Myocyte (in vitro differentiated cells): ENCODE measurements around the gene RHOF. TPM values are rescaled to one million over a fixed set of nuclear protein-coding genes. Genes with fewer than 3 reads are reported as not detected.
A peak's percentile ranks its signal among the peaks of the same experiment; 100 is the strongest.

Experiments used
- DNase-seq: peaks from one replicate; pipeline ENCODE4 v3.0.0-alpha.2; 2012; ENCODE audit warnings: low read depth
- polyA plus RNA-seq: library from polyadenylated mRNA; unstranded; fragments of >200 nt; gene quantifications from one replicate; pipeline ENCODE4 v1.2.1, GENCODE V29; 2012; ENCODE audit warnings: missing spikeins
- total RNA-seq: library from RNA; depleted of rRNA; stranded (reverse); fragments of >200 nt; gene quantifications from 2 replicates; pipeline ENCODE4 v1.2.3, GENCODE V29; 2014

RHOF gene
- 2.3 and 2.4 TPM in 2 replicates for total RNA-seq
- 2.7 TPM for polyA plus RNA-seq

DNA sequence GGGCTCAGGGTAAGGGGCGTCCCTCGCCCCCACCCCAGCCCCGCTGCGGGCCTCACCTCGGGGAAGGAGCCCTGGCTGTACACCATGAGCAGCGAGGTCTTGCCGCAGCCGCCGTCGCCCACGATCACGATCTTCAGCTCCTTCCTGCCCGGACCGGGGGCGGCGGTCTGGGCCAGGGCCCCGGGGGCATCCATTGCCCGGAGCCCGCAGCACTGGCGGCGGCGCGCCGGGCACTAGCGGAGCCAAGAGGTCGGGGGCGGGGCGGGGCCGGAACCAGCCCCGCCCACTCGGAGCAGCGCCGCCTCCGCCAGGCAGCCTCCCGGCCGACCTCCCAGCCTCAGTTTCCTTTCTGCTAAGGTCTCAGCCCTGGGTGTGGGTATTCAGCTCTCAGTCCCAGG, at the start of gene RHOF:
TSS of gene RHOF (minus strand) at position 249 of the 398 bp plus-strand sequence. CDS start at position 194, 55 bp downstream.
- no peak for DNase-seq

DNA sequence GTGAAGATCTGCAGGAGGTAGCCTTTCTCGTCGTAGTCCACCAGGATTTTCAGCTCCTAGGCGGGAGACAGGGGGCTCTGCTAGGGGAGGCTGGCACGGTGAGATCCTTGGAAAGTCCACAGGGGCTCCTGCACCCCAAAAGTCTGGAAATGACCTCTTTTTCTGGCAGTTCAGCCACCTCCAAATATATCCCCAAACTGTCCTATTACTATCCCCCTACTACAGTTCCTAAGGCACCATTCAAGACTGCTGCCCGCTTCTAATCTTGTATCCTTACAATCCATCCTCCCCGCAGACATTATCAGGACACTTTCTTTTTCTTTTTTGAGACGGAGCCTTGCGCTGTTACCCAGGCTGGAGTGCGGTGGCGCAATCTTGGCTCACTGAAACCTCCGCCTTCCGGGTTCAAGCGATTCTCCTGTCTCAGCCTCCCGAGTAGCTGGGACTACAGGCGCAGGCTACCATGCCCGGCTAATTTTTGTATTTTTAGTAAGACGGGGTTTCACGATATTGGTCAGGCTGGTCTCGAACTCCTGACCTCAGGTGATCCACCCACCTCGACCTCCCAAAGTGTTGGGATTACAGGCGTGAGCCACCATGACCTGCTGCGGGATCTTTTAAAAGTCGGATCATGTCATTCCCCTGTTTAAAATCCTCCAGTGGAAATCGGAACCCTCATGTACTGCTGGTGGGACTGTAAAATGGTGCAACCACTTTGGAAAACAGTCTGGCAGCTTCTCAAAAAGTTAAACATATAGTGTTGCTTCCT, 46.7 kb upstream of the RHOF start:
- DNase-seq = no peak

- DNase-seq = peak; percentile 97
These were observed 45.9 kb upstream of the RHOF start for GRCh38 chr12:121839106-121839992.

DNA sequence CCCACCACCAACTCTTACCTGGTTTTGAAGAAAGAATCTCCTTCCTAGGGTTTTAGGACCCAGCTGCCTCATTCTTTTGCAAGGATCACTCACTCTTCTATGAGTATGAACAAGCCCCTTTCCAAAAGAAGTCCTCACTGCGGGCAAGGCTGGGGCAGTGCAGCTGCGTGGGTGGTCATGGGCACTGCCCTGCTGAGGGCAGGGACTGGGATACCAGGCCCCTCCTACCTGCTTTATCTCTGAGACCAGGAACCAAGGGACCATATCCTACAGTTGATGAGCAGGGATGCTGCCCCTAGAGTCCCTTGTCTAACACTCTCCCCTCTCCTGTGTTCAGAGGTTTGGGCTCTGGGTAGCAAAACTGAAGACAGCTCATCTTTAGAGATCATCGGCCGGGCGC, 44.6 kb upstream of the RHOF start:
- DNase-seq = no peak

- no peak for DNase-seq
These were observed 44.2 kb upstream of the RHOF start for GRCh38 chr12:121837680-121838079.

- DNase-seq = no peak
These were observed 38.2 kb upstream of the RHOF start for GRCh38 chr12:121831571-121832245.

DNA sequence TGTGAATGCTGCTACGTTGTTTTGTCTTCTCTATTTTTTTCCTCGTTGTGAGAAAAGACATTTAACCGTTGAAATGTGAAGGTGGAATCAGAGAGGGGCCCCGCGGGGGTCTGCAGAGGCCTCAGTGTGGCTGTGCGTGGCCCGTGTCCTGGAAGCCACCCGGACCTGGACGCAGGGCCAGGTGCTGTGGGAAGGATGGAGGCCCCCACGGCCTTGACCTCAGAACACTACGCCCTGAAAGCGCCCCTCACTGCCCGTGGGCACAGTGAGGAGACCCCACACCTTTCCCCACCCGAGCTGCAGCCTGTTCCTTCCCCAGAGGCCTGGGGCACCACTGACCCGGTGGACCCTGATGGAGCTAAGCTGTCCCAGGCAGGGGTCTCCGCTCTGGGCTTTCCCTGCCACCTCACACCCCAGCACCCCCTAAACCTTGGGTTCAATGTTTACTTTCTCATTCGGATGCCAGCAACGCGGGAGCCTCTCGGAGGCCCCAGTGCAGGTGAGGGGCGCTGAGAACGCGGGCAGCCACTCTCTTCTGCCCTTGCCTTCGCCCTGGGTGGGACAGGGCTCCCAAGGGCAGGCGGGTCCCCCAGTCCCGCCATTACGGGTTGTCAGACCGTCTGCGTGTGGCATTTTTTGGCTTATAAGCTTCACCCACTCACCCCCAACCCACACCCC, 37.2 kb upstream of the RHOF start:
- DNase-seq = no peak

DNA sequence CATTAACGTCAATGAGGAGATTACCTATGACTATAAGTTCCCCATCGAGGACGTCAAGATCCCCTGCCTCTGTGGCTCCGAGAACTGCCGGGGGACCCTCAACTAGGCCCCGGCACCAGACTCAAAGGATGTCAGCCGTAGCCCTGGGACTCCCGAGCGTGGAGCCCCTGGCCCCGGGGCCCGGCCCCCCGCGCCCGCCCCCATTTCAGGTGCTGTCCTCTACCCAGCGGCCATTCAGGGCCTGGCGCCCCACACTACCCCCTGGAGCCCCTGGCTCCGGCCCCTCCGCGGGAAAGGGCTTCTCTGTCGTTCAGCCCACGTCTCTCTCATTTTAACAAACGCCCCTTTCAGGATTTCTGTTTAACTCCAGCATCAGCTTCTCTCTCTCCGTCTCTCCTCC, 36.6 kb upstream of the RHOF start:
- no peak for DNase-seq

DNA sequence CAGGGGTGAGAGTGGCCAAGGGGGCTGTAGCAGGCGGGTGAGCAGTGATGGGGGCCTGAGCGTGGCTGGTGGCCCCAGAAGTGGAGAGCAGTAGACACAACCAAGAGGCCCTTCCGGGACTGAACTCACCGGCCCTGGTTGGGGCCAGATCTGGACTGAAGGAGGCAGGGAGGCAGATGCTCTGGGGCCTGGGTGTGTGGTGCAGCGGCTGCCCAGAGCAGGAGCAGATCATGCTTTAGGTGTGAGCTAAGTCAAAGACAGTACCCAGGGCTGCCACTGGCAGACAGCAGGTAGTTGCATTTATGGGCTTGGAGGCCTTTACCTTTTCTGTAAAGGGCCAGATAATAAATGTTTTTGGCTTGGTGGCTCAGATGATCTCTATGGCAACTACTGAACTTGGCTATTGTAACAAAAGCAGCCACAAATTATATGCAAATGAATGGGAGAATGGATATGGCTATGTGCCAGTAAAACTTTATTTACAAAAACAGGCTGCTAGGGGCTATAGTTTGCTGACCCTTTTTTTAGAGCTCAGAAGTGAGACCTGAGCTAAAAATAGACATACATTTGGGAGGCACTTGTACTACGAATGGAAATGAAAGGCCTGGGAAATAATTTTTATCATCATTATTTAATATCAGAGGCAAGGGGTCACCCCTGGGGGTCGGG, 35.9 kb upstream of the RHOF start:
- no peak for DNase-seq

GRCh38 chr12:121828826-121829225, 35.3 kb upstream of the RHOF start:
- no peak for DNase-seq

GRCh38 chr12:121828306-121828705, 34.8 kb upstream of the RHOF start:
- no peak for DNase-seq

GRCh38 chr12:121827351-121828099, 34.0 kb upstream of the RHOF start:
- DNase-seq = no peak

GRCh38 chr12:121826318-121827150, 33.0 kb upstream of the RHOF start:
- DNase-seq = no peak

DNA sequence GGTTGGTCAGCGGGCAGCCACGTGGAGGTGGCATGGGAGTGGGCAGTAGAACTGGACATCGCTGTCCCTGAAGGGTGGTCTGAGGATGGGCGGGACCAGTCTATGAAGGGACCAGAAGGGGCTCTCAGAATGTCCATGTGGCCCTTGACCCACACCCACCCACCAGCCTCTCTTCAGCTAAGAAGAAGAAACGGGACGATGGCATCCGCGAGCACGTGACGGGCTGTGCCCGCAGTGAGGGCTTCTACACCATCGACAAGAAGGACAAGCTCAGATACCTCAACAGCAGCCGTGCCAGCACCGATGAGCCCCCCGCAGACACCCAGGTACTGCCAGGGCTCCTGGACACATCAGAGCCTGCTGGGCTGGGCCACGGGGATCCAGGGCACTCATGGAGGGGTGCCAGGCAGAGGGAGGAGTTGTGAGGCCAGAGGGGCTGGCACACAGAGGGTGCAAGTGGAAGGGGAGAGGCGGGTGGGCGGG, 31.6 kb upstream of the RHOF start:
- no peak for DNase-seq

DNA sequence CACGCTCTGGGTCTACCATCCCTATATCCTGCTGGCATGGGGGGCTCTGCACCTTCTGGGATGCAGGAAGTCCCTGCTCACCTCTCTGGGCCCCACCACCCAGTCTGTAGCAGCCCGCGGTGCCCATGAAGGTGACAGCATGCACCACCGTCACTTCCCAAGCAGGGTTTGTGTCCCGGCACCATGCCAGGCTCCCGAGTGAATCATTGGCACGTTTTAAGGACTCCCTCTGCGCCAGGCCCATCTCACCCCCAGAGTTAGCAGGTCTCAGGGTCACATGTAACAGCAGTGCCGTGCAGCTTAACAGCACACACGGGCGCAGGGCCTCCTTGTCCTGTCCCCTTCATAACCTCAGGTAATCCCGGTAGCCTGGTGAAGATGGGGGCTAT, 30.2 kb upstream of the RHOF start:
- no peak for DNase-seq

DNA sequence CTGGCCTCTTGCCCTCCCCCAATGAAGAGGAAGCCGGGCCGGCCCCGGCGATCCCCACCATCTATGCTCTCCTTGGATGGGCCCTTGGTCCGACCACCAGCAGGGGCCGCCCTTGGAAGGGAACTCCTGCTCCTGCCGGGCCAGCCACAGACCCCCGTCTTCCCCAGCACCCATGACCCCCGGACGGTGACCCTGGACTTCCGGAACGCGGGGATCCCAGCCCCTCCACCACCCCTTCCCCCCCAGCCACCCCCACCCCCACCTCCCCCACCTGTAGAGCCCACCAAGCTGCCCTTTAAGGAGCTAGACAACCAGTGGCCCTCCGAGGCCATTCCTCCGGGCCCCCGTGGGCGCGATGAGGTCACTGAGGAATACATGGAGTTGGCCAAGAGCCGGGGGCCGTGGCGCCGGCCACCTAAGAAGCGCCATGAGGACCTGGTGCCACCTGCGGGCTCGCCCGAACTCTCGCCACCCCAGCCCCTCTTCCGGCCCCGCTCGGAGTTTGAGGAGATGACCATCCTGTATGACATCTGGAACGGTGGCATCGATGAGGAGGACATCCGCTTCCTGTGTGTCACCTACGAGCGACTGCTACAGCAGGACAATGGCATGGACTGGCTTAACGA, 29.7 kb upstream of the RHOF start:
- no peak for DNase-seq

DNA sequence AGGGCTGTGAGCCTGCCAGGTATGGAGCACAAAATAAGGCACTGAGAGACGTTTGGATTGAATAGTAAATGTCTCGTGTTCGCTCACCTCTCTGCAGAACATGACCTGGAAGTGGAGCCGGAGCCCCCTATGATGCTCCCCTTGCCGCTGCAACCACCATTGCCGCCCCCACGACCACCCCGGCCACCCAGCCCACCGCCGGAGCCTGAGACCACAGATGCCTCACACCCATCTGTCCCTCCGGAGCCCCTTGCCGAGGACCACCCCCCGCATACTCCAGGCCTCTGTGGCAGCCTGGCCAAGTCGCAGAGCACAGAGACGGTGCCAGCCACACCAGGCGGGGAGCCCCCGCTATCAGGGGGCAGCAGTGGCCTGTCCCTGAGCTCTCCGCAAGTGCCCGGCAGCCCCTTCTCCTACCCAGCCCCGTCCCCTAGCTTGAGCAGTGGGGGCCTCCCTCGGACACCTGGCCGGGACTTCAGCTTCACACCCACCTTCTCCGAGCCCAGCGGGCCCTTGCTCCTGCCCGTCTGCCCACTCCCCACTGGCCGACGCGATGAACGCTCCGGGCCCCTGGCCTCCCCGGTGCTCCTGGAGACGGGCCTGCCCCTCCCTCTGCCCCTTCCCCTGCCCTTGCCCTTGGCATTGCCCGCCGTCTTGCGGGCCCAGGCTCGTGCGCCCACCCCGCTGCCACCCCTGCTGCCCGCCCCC, 29.1 kb upstream of the RHOF start:
- no peak for DNase-seq

DNA sequence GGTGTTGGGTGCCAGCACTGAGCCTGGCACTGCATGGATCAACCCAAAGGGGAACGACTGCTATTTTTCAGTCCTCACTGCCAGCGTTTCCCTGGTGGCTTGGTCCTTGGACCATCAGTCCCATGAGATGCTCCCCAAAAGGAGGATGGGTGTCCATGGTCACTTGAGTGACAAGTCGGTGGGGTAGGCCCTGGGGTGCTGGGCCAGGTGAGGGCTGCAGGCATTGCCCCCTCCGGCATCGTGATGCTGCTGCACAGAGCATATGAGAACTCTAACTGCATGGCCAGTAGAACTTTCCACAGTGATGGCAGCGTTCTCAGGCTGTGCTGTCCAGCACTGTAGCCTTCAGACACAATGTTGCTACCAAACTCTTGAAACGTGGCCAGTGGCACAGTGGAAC, 26.6 kb upstream of the RHOF start:
- no peak for DNase-seq
